GM18870 (cell line): ENCODE measurements around the gene PPT1.

Experiments used
- ATAC-seq: cut with Tn5 transposase; IDR thresholded peaks from one replicate; pipeline ENCODE4 v1.9.1; 2021; ENCODE audit warnings: moderate library complexity; ENCODE audit not compliant: unreplicated experiment

The PPT1 gene

GRCh38 chr1:40096977-40097782 lies at the start of gene PPT1:
Gene PPT1 (minus strand): TSS chr1:40097252. CDS start chr1:40097238, 14 bp downstream.
- ATAC-seq: no peak

- no peak for ATAC-seq
Observed at GRCh38 chr1:40143891-40144575, 47.0 kb upstream of the PPT1 start.

GRCh38 chr1:40141878-40142535 lies 45.0 kb upstream of the PPT1 start:
- ATAC-seq: no peak

DNA sequence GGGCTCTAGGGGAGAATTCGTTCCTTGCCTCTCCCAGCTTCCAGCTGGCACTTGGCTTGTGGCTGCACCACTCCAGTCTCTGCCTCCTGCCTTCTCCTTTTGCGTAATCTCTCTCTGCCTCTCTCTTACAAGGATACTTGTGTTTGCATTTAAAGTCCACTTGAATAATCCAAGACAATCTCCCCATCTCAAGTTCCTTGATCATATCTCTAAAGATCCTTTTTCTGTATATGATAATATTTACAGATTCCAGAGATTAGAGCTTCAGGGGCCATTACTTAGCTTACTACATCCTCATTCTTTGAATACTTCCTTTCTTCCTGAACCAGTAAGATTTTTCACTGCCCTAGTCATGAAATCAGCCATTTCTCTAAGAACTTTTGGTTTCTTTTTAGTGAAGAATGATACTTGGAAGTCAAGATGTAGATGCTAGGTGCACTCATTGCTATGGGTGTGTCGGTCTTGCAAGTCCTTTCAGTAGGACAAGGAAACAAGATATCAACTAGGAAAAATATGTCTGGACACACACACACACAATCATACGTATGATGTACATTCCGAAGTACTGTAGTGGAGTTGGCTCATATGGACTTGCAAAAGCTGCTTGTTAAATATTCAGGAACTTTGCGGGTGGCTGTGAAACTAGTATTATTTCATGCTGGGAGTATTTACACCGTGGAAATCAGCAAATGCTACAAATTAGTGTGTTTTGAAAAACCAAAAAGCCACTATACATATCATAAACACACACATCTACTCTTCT lies 43.3 kb upstream of the PPT1 start:
- no peak for ATAC-seq

GRCh38 chr1:40133839-40134238 lies 36.8 kb upstream of the PPT1 start:
- ATAC-seq: no peak

- no peak for ATAC-seq
Observed at GRCh38 chr1:40133312-40133665, 36.2 kb upstream of the PPT1 start.

- no peak for ATAC-seq
Observed at GRCh38 chr1:40132383-40133311, 35.6 kb upstream of the PPT1 start.

GRCh38 chr1:40130892-40131291 lies 33.8 kb upstream of the PPT1 start:
- no peak for ATAC-seq

DNA sequence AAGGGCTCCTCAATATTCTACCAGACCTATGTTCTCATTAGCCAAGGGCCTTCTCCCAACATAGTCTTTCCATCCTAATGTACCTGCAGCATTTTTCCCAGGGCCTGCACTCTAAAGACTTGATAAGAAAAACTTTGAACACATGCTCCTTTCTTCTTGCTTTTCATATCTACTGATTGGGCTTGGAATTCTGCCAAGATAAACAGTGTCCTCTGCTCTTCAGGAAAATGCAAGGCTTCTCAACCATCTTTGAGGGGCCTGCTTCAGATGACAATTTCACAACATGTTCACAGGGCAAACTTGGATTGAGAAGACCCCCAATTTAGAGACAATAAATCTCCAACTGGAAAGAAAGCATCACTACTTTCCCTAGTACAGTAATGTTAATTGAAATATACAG lies 25.8 kb upstream of the PPT1 start:
- ATAC-seq: no peak

- no peak for ATAC-seq
Observed at GRCh38 chr1:40120128-40120527, 23.1 kb upstream of the PPT1 start.

- ATAC-seq: no peak
Observed at GRCh38 chr1:40114400-40114799, 17.3 kb upstream of the PPT1 start.

DNA sequence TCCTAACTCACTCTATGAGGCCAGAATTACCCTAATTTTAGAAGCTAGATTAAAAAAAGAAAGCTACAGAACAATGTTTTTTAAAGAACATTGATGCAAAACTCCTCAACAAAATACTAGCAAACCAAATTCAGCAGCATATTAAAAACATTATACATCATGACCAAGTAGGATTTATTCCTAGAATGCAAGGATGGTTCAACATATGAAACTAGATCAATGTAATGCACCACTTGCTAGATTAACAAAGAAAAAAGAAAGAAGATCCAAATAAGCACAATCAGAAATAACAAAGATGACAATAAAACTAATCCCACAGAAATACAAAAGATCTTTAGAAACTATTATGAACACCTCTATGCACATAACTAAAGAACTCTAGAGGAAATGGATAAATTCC lies 13.3 kb upstream of the PPT1 start:
- ATAC-seq: no peak

GRCh38 chr1:40107290-40107959 lies 10.4 kb upstream of the PPT1 start:
- ATAC-seq: no peak

- no peak for ATAC-seq
Observed at GRCh38 chr1:40105028-40105427, 8.0 kb upstream of the PPT1 start.

DNA sequence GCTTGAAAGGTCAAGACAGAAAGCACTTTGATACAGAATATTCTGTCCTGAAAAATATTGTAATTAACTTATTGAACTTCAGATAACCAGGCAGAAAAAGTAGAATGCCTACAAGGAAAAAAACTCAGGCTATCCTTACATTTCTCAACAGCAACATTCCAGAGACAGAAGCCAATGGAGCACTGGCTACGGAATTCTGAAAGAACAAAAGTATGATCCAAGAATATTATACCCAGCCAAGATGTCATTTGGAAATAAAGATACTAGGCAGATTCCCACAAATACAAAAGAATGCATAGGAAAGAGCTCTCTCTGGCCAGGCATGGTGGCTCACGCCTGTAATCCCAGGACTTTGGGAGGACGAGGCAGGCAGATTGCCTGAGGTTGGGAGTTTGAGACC lies 5.8 kb upstream of the PPT1 start:
- no peak for ATAC-seq

- no peak for ATAC-seq
Observed at GRCh38 chr1:40102038-40102437, 5.0 kb upstream of the PPT1 start.

DNA sequence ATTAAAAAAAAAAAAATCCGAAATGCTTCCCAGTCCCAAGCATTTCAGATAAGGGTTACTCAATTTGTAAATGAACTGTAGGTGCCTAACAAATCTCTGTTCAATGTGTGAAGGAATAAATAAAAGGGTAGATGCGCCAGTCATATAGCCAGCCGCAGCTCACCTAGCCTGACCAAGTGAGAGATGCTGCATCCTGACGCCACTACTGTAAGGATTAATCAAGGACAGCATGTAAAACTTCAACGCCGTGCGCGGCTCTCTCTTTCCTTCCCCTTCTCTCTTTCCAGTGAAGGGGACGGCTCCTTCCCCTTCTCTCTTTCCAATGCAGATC lies 441 bp downstream of the PPT1 start:
- ATAC-seq: no peak

DNA sequence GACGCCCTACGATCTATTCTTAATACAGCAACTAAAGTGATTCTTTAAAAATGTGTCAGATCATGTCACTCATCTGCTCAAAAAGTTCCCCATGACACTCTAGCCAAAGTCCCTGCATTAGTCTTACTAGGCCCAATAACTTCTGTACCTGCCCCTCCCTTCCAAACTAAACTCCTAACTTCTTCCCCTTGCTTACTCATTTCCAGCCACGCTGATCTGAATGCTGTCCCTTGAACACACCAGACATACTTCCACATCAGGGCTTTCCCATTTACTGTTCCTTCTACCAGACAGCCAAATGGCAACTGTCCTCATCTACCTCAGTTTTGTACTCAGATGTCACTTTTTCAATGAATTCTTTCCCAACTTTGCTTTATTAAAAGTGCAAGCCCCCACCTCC lies 1.2 kb downstream of the PPT1 start:
- no peak for ATAC-seq

DNA sequence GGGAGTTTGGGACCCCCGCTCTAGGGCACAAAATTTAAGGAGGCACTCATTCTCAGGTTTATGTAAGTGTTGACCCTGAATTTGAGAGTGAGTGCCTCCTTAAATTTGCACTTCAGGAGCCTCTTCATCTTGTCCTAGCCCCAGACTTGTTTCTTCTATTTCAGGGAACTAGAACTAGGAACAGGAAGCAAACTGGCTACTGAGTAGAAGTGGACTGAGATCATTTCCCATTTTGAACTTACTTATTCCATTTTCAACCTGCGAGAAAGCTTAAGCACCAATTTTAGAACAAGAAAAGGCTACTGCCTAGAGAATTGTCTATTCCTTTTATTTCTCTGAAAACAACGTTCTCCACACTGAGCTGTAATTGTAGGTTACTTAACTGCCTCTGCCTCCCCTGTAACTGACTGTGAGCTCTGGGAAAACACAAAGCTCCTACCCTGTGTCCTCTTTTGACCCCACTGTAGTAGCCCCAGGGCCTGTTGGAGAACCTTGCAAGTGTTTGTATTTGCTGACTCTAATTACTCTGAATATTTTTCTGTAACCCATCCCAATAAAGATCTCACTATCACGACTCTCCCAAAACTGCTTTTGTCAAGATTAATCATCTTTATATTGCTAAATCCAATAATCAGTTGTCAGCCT lies 2.5 kb downstream of the PPT1 start:
- no peak for ATAC-seq
